ENCODE data around the gene PNPLA7.

DNA sequence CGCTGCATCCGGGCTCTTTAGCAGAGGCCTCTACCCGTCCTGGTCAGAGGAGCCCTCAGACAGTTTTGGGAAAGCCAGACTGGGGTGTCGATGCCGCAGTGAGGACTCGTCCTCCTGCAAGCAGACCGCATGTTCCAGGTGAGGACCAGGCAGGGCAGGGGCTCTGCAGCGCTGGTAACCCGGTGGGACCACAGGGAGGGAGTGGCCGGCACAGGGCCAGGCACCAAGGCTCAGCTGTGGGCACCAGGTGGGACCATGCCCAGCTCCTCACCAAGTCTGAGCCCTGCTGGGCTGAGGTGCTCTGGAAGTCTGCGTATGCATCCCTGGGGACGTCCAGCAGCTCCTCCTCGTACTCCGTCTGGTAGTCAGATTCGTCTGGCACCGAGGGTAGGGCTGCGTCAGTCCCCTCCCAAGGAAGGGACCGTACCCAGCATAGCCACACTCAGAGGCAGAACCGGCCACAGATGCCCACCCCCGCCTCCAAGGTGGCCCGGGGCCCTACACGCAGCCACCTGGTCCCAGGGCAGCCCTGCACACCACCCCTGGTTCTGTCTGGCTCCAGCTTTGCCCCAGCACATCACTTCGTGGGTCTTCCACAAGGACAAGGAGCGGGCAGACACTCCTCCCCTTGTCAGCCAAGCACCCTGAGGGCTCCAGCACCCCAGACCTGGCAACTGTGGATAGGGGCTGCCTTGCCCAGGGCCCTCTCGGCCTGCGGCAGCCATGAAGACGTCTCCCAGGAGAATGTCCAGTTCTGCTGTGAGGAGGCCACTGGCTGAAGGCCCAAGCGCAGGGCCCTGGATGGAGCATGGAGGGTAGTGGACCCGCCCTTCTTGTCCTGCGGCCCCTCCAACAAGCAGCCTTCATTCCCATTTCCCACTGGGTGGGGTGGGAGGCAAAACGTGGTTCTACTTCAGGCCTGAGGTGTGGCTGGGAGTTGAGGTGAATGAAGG is 89.6 kb downstream of the PNPLA7 start:
- TF ChIP-seq EZH2 (IDR thresholded peaks at IDR 0.05): no peak
- no peak for TF ChIP-seq POLR2AphosphoS5 (IDR thresholded peaks at IDR 0.05; ENCODE audit: borderline replicate concordance, low read depth, low read length)
- TF ChIP-seq FOXP2 (optimal IDR thresholded peaks at IDR 0.05; ENCODE audit: control extremely low read depth, extremely low read length, insufficient read depth): no peak

All from SK-N-MC (cell line).